ENCODE data around the gene ZNF613.
A peak's percentile ranks its signal among the peaks of the same experiment; 100 is the strongest.
"Not testable (repeated sequence)": the region's sequence is repeated elsewhere in the genome, so short reads cannot be mapped to it uniquely, and the experiment has no call there.

ZNF613 gene

DNA sequence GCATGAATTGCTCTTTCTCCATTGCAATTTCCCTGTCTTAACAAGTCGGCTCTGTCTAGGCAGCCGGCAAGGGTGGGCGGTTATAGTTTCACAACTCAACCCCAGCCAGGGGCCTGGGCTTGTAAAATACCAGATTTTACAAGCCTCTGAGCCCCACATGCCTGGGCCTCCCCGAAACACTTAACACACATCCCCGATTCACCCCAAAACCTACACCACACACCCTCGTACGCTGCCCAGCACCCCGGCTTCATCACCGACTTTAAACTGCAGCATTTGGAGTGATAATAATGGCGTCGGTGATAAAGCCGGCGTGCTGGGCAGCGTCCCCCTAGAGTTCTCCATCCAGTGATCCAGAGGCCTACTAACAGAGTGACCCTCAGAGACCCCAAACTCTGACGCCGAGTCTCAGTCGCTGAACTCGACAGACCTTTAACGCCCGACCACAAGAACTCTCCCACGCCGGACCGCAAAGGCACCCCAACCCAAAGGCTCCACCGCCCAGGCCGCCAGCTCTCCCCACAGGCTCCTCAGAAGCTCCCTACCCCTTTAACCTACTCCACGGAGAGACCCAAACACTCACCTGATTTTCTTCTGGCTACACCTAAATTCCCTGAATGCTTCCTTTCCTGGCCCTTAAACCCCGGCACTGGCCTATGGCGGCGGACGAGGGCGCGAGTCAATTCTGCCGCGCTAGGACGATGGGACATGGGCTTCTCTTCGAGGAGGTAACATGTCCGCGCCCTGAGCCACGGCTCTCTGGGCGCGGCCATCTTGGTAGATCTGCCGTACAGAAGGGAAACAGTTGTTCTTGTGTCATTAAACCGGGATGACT is 22.7 kb upstream of the ZNF613 start, which contains the start of gene ZNF649:
ZNF649 (minus strand) TSS at position 687 of the 835 bp plus-strand sequence. CDS start 4,910 bp downstream, outside the sequence.
- no peaks in the 10 kb centered on the region for H3K27me3 ChIP-seq (ENCODE audit: control insufficient read depth, insufficient read depth, low read length)
- peak within 1 kb of the TSS; percentile 94 for H3K27ac ChIP-seq
- TF ChIP-seq, protein P1, sequence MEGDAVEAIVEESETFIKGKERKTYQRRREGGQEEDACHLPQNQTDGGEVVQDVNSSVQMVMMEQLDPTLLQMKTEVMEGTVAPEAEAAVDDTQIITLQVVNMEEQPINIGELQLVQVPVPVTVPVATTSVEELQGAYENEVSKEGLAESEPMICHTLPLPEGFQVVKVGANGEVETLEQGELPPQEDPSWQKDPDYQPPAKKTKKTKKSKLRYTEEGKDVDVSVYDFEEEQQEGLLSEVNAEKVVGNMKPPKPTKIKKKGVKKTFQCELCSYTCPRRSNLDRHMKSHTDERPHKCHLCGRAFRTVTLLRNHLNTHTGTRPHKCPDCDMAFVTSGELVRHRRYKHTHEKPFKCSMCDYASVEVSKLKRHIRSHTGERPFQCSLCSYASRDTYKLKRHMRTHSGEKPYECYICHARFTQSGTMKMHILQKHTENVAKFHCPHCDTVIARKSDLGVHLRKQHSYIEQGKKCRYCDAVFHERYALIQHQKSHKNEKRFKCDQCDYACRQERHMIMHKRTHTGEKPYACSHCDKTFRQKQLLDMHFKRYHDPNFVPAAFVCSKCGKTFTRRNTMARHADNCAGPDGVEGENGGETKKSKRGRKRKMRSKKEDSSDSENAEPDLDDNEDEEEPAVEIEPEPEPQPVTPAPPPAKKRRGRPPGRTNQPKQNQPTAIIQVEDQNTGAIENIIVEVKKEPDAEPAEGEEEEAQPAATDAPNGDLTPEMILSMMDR (IDR thresholded peaks at IDR 0.05): no peak
- H2AFZ ChIP-seq: peak within 1 kb of the TSS; percentile 96
- peaks cover 33% of the 10 kb centered on the region for H3K79me2 ChIP-seq
- H3K36me3 ChIP-seq (ENCODE audit: control insufficient read depth, insufficient read depth, low read length): no peaks in the 10 kb centered on the region
- H3K4me2 ChIP-seq (ENCODE audit: low read length): peak within 1 kb of the TSS; percentile 70
- H3K9me3 ChIP-seq (ENCODE audit: control insufficient read depth, low read length): no peaks in the 10 kb centered on the region
- peaks cover 4% of the 10 kb centered on the region for H3K4me1 ChIP-seq
- peak within 1 kb of the TSS; percentile 90 for H3K4me3 ChIP-seq (ENCODE audit: low read depth, low read length)
- peak within 1 kb of the TSS; percentile 95 for H3K9ac ChIP-seq

DNA sequence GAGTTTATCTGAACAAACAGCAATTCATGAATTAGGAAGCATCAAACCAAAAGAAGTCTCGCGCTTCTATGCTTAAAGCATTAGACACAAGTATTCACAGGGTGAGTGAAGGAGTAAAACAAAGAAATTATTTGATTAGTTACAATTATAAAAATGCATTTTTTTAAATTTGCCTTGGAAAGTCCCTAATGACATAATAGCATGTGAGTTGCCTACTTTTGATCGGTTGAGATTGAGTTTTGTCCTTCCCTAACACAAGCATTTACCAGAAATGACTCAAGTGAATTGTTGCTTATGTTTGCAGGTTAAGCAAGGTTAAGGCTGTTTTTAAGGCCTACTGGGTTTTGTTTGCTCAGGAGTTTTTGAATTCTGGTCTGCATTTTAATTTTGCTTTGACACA is 22.1 kb upstream of the ZNF613 start:
- no peak overlapping the region for H3K27ac ChIP-seq
- no peaks in the 10 kb centered on the region for H3K36me3 ChIP-seq (ENCODE audit: control insufficient read depth, insufficient read depth, low read length)
- peak overlapping the region; percentile 96 for H2AFZ ChIP-seq
- no peak overlapping the region for H3K9ac ChIP-seq
- H3K79me2 ChIP-seq: peaks cover 32% of the 10 kb centered on the region
- peak overlapping the region; percentile 90 for H3K4me3 ChIP-seq (ENCODE audit: low read depth, low read length)
- H3K9me3 ChIP-seq (ENCODE audit: control insufficient read depth, low read length): no peaks in the 10 kb centered on the region
- no peaks in the 10 kb centered on the region for H3K27me3 ChIP-seq (ENCODE audit: control insufficient read depth, insufficient read depth, low read length)
- peaks cover 4% of the 10 kb centered on the region for H3K4me1 ChIP-seq
- TF ChIP-seq, protein P1 (IDR thresholded peaks at IDR 0.05): no peak
- peak overlapping the region; percentile 70 for H3K4me2 ChIP-seq (ENCODE audit: low read length)

DNA sequence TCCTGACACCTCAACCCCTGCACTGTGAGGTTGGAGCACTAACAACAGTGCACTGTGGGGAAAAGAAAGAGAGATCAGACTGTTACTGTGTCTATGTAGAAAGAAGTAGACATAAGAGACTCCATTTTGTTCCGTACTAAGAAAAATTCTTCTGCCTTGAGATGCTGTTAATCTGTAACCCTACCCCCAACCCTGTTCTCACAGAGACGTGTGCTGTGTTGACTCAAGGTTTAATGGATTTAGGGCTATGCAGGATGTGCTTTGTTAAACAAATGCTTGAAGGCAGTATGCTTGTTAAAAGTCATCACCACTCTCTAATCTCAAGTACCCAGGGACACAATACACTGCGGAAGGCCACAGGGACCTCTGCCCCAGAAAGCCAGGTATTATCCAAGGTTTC is 21.6 kb upstream of the ZNF613 start:
- peaks cover 28% of the 10 kb centered on the region for H3K79me2 ChIP-seq

DNA sequence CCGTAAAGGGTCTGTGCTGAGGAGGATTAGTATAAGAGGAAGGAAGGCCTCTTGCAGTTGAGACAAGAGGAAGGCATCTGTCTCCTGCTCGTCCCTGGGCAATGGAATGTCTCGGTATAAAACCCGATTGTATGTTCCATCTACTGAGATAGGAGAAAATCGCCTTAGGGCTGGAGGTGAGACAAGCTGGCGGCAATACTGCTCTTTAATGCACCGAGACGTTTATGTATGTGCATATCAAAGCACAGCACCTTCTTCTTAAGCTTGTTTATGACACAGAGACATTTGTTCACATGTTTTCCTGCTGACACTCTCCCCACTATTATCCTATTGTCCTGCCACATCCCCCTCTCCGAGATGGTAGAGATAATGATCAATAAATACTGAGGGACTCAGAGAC is 21.2 kb upstream of the ZNF613 start:
- H3K36me3 ChIP-seq (ENCODE audit: control insufficient read depth, insufficient read depth, low read length); H3K4me1 ChIP-seq; H3K9ac ChIP-seq; H3K27me3 ChIP-seq (ENCODE audit: control insufficient read depth, insufficient read depth, low read length); H3K4me3 ChIP-seq (ENCODE audit: low read depth, low read length); H2AFZ ChIP-seq; H3K9me3 ChIP-seq (ENCODE audit: control insufficient read depth, low read length); H3K27ac ChIP-seq; H3K4me2 ChIP-seq (ENCODE audit: low read length): not testable (repeated sequence)
- peaks cover 23% of the 10 kb centered on the region for H3K79me2 ChIP-seq

More for the DNA sequence above, 21.6 kb upstream of the ZNF613 start:
- not testable (repeated sequence) for H3K4me3 ChIP-seq (ENCODE audit: low read depth, low read length); H3K27ac ChIP-seq; H3K27me3 ChIP-seq (ENCODE audit: control insufficient read depth, insufficient read depth, low read length); H3K4me2 ChIP-seq (ENCODE audit: low read length); H3K9ac ChIP-seq; H3K36me3 ChIP-seq (ENCODE audit: control insufficient read depth, insufficient read depth, low read length); H3K9me3 ChIP-seq (ENCODE audit: control insufficient read depth, low read length); H3K4me1 ChIP-seq
- H2AFZ ChIP-seq: peak overlapping the region; percentile 96

DNA sequence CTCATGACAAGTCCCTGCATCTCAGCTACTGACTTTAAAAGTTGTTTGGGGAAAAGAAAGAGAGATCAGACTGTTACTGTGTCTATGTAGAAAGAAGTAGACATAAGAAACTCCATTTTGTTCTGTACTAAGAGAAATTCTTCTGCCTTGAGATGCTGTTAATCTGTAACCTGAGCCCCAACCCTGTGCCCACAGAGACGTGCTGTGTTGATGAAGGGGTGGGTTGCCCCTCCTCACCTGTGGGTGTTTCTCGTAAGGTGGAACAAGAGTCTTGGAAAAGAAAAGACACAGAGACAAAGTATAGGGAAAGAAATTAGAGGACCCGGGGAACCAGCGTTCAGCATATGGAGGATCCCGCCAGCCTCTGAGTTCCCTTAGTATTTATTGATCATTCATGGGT is 19.3 kb upstream of the ZNF613 start:
- not testable (repeated sequence) for H3K9me3 ChIP-seq (ENCODE audit: control insufficient read depth, low read length); H3K27me3 ChIP-seq (ENCODE audit: control insufficient read depth, insufficient read depth, low read length); H3K4me2 ChIP-seq (ENCODE audit: low read length); H3K36me3 ChIP-seq (ENCODE audit: control insufficient read depth, insufficient read depth, low read length); H3K27ac ChIP-seq; H3K4me1 ChIP-seq; H3K9ac ChIP-seq; H3K4me3 ChIP-seq (ENCODE audit: low read depth, low read length); H2AFZ ChIP-seq
- H3K79me2 ChIP-seq: peaks cover 16% of the 10 kb centered on the region

DNA sequence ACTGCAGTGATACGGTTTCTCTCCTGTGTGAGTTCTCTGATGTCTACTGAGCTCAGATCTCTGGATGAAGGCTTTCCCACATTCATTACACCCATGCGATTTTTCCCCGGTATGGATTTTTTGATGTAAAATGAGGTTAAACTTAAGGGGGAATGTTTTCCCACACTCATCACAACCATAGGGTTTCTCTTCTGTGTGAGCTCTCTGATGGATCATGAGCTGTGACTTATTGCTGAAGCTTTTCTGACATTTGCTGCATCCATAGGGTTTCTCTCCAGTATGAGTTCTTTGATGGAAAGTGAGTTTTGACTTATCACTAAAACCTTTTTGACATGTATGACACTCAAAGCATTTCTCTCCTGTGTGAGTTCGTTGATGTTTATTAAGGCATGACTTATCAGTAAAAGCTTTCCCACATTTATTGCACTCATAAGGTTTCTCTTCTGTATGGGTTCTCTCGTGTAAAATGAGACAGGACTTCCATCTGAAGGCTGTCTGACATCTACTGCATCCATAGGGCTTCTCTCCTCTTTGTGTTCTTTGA is 11.9 kb upstream of the ZNF613 start:
- Histone ChIP-seq H3K4me1 (no peaks in the 10 kb centered on the region), H3K27ac (no peak overlapping the region), H3K9ac (no peak overlapping the region), H3K27me3 (ENCODE audit: control insufficient read depth, insufficient read depth, low read length) (no peaks in the 10 kb centered on the region), H3K79me2 (no peaks in the 10 kb centered on the region), H3K4me3 (ENCODE audit: low read depth, low read length) (no peak overlapping the region), H3K9me3 (ENCODE audit: control insufficient read depth, low read length) (no peaks in the 10 kb centered on the region), H2AFZ (no peak overlapping the region), H3K4me2 (ENCODE audit: low read length) (no peak overlapping the region), H3K36me3 (ENCODE audit: control insufficient read depth, insufficient read depth, low read length) (no peaks in the 10 kb centered on the region)
- TF ChIP-seq, protein P1 (IDR thresholded peaks at IDR 0.05): no peak

Data from parathyroid adenoma (tissue), 2 donors.